Lower leg skin (tissue), 3 donors: ENCODE results near the gene ANKRD33.

ENCODE experiments used
- CTCF ChIP-seq, 3 donors: fragments of 450-650 bp; IDR thresholded peaks; one replicate each; pipeline ENCODE4 v1.5.1; 2016; ENCODE audit warnings: antibody characterized with exemption in 3 of 3, mild to moderate bottlenecking in 3 of 3, moderate library complexity in 2 of 3
- POLR2A ChIP-seq, 2 donors: fragments of 450-650 bp; IDR thresholded peaks; one replicate each; pipeline ENCODE4 v1.6.1; 2016 to 2017; ENCODE audit warnings: antibody characterized with exemption in 2 of 2, mild to moderate bottlenecking in 1 of 2, moderate library complexity in 1 of 2

- no peak for TF ChIP-seq POLR2A (IDR thresholded peaks at IDR 0.05)
- TF ChIP-seq CTCF (IDR thresholded peaks at IDR 0.05), result no peak
Observed at GRCh38 chr12:51915003-51915625, 27.2 kb downstream of the ANKRD33 start.
